GM21723 (cell line): ENCODE measurements around the gene MS4A1.
"Not testable (repeated sequence)": the region's sequence is repeated elsewhere in the genome, so short reads cannot be mapped to it uniquely, and the experiment has no call there.

ENCODE experiments used
- ATAC-seq: cut with Tn5 transposase; IDR thresholded peaks from one replicate; pipeline ENCODE4 v1.9.1; 2021; ENCODE audit warnings: mild to moderate bottlenecking, moderate library complexity; ENCODE audit not compliant: unreplicated experiment

MS4A1 gene

GRCh38 chr11:60500276-60500910 is 44.7 kb downstream of the MS4A1 start:
- no peak for ATAC-seq

DNA sequence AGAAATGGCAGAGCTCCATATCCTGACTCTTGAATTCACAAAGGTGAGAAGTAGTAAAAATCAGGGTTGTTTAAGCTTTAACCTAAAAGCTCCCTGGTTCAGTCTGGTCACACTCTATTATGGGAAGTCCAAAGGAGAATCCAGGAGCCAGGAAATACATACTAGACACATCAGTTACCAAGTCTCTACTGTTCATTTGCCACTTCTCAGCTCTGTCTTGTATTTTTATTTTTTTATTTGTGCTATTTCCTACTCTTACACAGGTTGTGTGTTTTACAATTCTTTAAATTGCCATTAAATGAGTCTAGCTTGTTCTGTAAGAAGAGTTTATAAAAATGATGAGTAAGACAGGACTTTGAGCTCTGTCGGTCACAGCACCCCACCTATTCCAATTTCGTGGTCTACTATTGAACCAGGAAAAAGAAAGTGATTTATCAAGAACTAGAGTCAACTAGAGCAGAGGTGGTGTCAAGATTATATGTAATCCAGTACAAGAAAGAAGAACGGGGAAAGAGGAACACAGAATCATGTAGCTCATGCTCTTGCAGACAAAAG is 46.7 kb downstream of the MS4A1 start:
- no peak for ATAC-seq

DNA sequence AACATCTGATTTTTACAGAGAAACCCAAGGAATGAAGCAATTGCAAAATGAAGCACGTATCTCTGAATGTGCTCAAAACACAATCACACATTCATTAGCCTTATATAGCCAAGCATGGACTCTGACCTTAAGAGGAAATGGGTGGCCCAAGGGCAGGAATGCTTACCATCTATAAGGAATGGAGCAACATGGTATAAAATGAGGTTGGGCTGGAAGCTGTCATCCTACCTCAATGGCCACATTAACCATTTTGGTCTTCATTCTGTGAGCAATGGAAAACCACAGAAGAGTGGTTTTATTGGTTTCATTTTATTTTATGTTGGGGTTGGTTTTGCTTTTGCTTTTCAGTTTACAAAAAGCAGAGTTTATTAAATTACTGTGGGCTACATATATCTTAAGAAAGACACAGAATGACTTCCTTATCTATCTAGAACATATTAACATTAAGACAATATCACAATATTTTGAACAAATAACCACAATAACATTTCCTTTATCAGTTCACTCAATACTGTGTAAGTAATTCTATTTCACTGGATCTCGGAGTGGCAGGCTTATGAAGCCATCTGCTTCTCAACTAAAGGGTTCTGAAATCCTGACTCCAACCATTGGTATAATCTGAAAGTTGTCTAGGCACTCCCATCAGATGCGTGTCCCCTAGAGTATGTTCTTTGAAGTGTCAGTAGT is 48.7 kb downstream of the MS4A1 start:
- peak; percentile 51 for ATAC-seq

DNA sequence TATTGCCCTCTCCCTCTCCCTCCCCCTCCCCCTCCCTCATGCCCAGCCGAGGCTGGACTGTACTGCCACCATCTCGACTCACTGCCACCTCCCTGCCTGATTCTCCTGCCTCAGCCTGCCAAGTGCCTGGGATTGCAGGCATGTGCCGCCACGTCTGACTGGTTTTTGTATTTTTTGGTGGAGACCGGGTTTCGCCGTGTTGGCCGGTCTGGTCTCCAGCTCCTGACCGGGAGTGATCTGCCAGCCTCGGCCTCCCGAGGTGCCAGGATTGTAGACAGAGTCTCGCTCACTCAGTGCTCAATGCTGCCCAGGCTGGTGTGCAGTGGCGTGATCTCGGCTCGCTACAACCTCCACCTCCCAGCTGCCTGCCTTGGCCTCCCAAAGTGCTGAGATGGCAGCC is 54.0 kb downstream of the MS4A1 start:
- not testable (repeated sequence) for ATAC-seq

DNA sequence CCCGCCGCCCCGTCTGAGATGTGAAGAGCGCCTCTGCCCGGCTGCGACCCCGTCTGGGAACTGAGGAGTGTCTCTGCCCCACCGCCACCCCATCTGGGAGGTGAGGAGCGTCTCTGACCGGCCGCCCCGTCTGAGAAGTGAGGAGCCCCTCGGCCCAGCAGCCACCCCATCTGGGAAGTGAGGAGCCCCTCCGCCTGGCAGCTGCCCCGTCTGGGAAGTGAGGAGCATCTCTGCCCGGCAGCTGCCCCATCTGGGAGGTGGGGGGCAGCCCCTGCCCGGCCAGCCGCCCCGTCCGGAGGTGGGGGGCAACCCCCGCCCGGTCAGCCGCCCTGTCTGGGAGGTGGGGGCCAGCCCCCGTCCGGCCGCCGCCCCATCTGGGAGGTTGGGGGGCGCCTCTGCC is 54.6 kb downstream of the MS4A1 start:
- ATAC-seq = not testable (repeated sequence)

- no peak for ATAC-seq
Observed at GRCh38 chr11:60511393-60511792, 55.7 kb downstream of the MS4A1 start.

- no peak for ATAC-seq
Observed at GRCh38 chr11:60512651-60513225, 57.1 kb downstream of the MS4A1 start.

DNA sequence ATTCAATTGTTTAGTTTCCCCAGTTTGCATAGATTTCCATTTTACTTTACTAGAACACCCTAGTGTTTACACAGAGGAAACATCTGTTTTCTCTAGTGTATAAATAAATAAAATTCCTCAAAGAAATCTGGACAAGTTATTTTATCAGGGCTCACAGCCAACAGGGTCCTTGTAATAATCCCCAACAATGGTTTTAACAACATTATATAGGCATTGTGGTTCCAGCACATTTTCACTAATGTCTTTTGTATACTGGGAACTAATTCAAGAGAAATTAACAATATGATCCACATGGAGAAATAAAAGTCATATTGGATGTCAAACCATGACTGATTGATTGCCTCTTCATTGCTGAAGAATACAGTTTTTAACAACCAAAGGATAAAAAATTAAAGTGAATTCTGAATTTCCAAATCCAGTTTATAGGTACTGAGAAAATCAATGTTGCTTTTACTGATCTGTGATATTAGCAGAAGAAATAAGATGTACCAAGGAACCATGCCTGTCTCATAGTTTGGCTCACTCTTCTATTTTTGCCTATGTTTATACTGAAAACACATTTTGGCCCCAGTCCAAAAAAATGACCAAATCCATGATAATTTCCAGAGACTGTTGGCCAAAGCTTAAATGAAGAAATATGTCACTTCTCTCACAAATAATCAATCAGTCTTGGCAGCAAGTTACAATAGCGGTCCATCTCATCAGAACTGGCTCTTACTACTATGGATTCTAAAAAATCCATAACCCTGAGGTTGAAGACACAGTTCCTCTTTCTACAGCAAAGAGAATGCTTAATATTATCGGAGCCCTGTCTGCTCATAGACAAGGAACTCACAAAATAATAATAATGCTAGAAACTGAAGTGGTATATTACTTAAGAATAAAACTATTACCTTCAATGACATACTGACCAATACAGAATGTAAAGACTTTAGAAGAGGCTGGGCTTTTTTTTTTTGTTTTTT is 58.1 kb downstream of the MS4A1 start:
- no peak for ATAC-seq

DNA sequence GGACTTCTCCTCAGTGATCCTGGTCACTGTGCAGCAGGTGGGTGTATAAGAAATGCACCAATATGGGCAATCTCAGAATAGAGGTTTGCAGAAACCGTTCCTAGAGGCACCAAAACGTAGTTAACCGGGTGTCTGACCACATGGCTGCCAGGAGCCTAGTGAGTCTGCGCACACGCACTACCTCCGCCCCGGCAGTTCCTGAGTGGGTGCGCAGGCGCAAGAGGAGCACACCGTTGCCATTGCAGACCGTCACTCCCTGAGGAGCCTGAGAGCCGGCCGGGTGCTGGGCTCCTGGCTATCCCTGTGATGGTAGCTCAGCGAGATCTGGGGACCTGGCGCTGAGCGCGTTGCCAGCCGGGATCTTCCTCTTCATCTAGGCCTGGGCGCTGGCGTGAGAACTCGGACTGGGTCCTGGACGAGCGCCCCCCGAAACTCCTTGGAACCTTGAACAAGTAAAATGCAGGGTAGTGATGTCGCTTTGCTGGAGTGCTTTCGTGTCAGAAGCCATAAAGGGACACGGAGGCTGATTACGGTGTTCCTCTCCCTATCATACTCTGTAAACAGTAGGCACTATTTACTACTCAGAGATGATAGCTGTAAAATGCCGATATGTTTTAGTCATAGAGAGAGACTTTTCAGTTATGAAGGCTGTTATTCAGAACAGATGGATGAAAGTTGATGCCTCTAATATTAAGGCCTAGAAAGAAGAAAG is 59.7 kb downstream of the MS4A1 start, which contains the start of gene MS4A13:
TSS of gene MS4A13 (plus strand) at position 249 of the 712 bp plus-strand sequence. CDS start 2,692 bp downstream, outside the sequence.
- no peak for ATAC-seq
